WTC11 (cell line): ENCODE results near the gene SLC8A1. TPM values are rescaled to one million over a fixed set of nuclear protein-coding genes. Genes with fewer than 3 reads are reported as not detected.

Experiments
- ATAC-seq: fragments of 200-7000 bp; cut with Tn5 transposase; 2 replicates; pipeline ENCODE4 v1.10.0; 2021; ENCODE audit warnings: mild to moderate bottlenecking, moderate library complexity
- CTCF ChIA-PET: fragments of 300-600 bp; sonication (Branson Sonifier 250); formaldehyde crosslinking; loops from one replicate; lab custom pipeline; 2021; ENCODE audit warnings: antibody characterized with exemption; lab: Charles Lee
- POLR2A ChIA-PET: fragments of 350-600 bp; sonication (Branson Sonifier 250); formaldehyde crosslinking; loops from one replicate; lab custom pipeline; 2021; ENCODE audit warnings: antibody characterized with exemption; lab: Charles Lee
- DNase-seq: peaks from one replicate; pipeline ENCODE4 v3.0.0; 2021; ENCODE audit warnings: low spot score
- H3K27ac Mint-ChIP-seq: 2 replicates; pipeline ENCODE4 v1.8.0; 2021; ENCODE audit warnings: mixed read lengths
- H3K27me3 Mint-ChIP-seq: 2 replicates; pipeline ENCODE4 v1.8.0; 2021; ENCODE audit warnings: low read depth, mild to moderate bottlenecking, moderate library complexity, mixed read lengths
- H3K36me3 Mint-ChIP-seq: 2 replicates; pipeline ENCODE4 v1.8.0; 2021; ENCODE audit warnings: mixed read lengths
- H3K4me1 Mint-ChIP-seq: 2 replicates; pipeline ENCODE4 v1.8.0; 2022; ENCODE audit warnings: mixed read lengths
- H3K4me3 Mint-ChIP-seq: 2 replicates; pipeline ENCODE4 v1.8.0; 2021; ENCODE audit warnings: mild to moderate bottlenecking, moderate library complexity, mixed read lengths
- H3K9me3 Mint-ChIP-seq: 2 replicates; pipeline ENCODE4 v1.8.0; 2021; ENCODE audit warnings: mixed read lengths
- CBFB ChIP-seq: sonication (generic); formaldehyde crosslinking; IDR thresholded peaks from 2 replicates; pipeline ENCODE4 v1.8.1; 2022; ENCODE audit warnings: mild to moderate bottlenecking, low read depth, missing genetic modification reagents
- CREB1 ChIP-seq: sonication (generic); formaldehyde crosslinking; IDR thresholded peaks from 2 replicates; pipeline ENCODE4 v1.8.0; 2023; ENCODE audit warnings: mild to moderate bottlenecking, missing genetic modification reagents
- FOXP1 ChIP-seq: sonication (generic); formaldehyde crosslinking; IDR thresholded peaks from 2 replicates; pipeline ENCODE4 v1.8.0; 2022; ENCODE audit warnings: missing genetic modification reagents, mild to moderate bottlenecking, moderate library complexity, borderline replicate concordance
- IRF2 ChIP-seq: sonication (generic); formaldehyde crosslinking; IDR thresholded peaks from 2 replicates; pipeline ENCODE4 v1.8.0; 2022; ENCODE audit warnings: low read depth, missing genetic modification reagents, borderline replicate concordance
- KAT7 ChIP-seq: sonication (generic); formaldehyde crosslinking; IDR thresholded peaks from 2 replicates; pipeline ENCODE4 v1.8.1; 2023; ENCODE audit warnings: missing genetic modification reagents, mild to moderate bottlenecking, borderline replicate concordance
- MYBL2 ChIP-seq: sonication (generic); formaldehyde crosslinking; IDR thresholded peaks from 2 replicates; pipeline ENCODE4 v1.8.1; 2023; ENCODE audit warnings: mild to moderate bottlenecking, moderate library complexity, missing genetic modification reagents
- NFATC4 ChIP-seq: fragments of 250-450 bp; sonication (Bioruptor Pico); IDR thresholded peaks from 2 replicates; pipeline ENCODE4 v1.9.0; 2021; ENCODE audit warnings: mild to moderate bottlenecking
- NR3C1 ChIP-seq: sonication (generic); formaldehyde crosslinking; conservative IDR thresholded peaks from 2 replicates; pipeline ENCODE4 v1.8.1; 2023; ENCODE audit warnings: low read depth, mild to moderate bottlenecking, missing genetic modification reagents
- PRRX2 ChIP-seq: fragments of 250-450 bp; sonication (Bioruptor Pico); IDR thresholded peaks from 2 replicates; pipeline ENCODE4 v1.8.0; 2021; ENCODE audit warnings: mild to moderate bottlenecking
- SMAD3 ChIP-seq: sonication (generic); formaldehyde crosslinking; IDR thresholded peaks from 2 replicates; pipeline ENCODE4 v1.8.0; 2022; ENCODE audit warnings: missing genetic modification reagents, mild to moderate bottlenecking, borderline replicate concordance
- SOX15 ChIP-seq: fragments of 250-450 bp; sonication (Bioruptor Pico); IDR thresholded peaks from 2 replicates; pipeline ENCODE4 v1.9.0; 2021; ENCODE audit warnings: mild to moderate bottlenecking
- TEAD1 ChIP-seq: sonication (generic); formaldehyde crosslinking; IDR thresholded peaks from 2 replicates; pipeline ENCODE4 v1.8.0; 2022; ENCODE audit warnings: mild to moderate bottlenecking, missing genetic modification reagents
- total RNA-seq: library from RNA; stranded (reverse); gene quantifications from 3 replicates; pipeline ENCODE4 v1.2.3, GENCODE V29; 2021
- TF ChIP-seq, protein P1 (sequence below): sonication (generic); formaldehyde crosslinking; IDR thresholded peaks from 2 replicates; pipeline ENCODE4 v1.8.1; 2022; ENCODE audit warnings: low read depth, missing genetic modification reagents, borderline replicate concordance
- TF ChIP-seq, protein P2 (sequence below): sonication (generic); formaldehyde crosslinking; IDR thresholded peaks from 2 replicates; pipeline ENCODE4 v1.8.0; 2022; ENCODE audit warnings: mild to moderate bottlenecking, missing genetic modification reagents
- TF ChIP-seq, protein P3 (sequence below): sonication (generic); formaldehyde crosslinking; IDR thresholded peaks from 2 replicates; pipeline ENCODE4 v1.8.1; 2023; ENCODE audit warnings: mild to moderate bottlenecking, moderate library complexity, missing genetic modification reagents
- TF ChIP-seq, protein P4 (sequence below): sonication (generic); formaldehyde crosslinking; IDR thresholded peaks from 2 replicates; pipeline ENCODE4 v1.8.1; 2023; ENCODE audit warnings: mild to moderate bottlenecking, missing genetic modification reagents, moderate library complexity
- TF ChIP-seq, protein P5 (sequence below): sonication (generic); formaldehyde crosslinking; IDR thresholded peaks from 2 replicates; pipeline ENCODE4 v1.8.0; 2023; ENCODE audit warnings: mild to moderate bottlenecking, missing genetic modification reagents
- TF ChIP-seq, protein P6 (sequence below): sonication (generic); formaldehyde crosslinking; IDR thresholded peaks from 2 replicates; pipeline ENCODE4 v1.8.1; 2023; ENCODE audit warnings: mild to moderate bottlenecking, missing genetic modification reagents, borderline replicate concordance

The SLC8A1 gene
- total RNA-seq, 1 experiment from 2014 or later, result 2.6 TPM

DNA sequence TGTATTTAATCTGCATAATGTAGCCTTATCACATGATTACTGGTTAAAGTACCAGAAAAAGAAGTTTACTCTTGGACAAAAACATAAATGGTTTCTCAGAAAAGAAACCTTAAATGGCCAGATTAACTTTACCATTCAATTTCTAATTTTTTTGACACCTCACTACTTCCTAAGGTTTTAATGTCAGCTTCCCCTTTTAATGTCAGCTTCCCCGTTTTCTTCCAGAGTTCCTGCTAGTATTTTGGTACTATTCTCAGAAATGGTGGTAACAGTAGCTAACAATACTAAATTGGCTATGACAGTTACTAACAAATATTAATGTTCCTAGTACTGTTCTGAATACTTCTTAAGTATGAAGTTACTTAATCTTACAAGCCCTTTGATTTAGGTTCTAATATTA, 22.4 kb upstream of the SLC8A1 start:
- ATAC-seq, result no peak
- Mint-ChIP-seq H3K27me3 (no peaks in the 10 kb centered on the region), H3K27ac (no peak overlapping the region), H3K36me3 (no peaks in the 10 kb centered on the region), H3K4me3 (no peak overlapping the region), H3K9me3 (no peaks in the 10 kb centered on the region), H3K4me1 (no peaks in the 10 kb centered on the region)
- TF ChIP-seq, protein P1, sequence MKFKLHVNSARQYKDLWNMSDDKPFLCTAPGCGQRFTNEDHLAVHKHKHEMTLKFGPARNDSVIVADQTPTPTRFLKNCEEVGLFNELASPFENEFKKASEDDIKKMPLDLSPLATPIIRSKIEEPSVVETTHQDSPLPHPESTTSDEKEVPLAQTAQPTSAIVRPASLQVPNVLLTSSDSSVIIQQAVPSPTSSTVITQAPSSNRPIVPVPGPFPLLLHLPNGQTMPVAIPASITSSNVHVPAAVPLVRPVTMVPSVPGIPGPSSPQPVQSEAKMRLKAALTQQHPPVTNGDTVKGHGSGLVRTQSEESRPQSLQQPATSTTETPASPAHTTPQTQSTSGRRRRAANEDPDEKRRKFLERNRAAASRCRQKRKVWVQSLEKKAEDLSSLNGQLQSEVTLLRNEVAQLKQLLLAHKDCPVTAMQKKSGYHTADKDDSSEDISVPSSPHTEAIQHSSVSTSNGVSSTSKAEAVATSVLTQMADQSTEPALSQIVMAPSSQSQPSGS (CRISPR knock-in tag), result no peak
- TF ChIP-seq, protein P2, sequence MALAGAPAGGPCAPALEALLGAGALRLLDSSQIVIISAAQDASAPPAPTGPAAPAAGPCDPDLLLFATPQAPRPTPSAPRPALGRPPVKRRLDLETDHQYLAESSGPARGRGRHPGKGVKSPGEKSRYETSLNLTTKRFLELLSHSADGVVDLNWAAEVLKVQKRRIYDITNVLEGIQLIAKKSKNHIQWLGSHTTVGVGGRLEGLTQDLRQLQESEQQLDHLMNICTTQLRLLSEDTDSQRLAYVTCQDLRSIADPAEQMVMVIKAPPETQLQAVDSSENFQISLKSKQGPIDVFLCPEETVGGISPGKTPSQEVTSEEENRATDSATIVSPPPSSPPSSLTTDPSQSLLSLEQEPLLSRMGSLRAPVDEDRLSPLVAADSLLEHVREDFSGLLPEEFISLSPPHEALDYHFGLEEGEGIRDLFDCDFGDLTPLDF (CRISPR knock-in tag), result no peak
- TF ChIP-seq TEAD1, result no peak
- TF ChIP-seq, protein P3, sequence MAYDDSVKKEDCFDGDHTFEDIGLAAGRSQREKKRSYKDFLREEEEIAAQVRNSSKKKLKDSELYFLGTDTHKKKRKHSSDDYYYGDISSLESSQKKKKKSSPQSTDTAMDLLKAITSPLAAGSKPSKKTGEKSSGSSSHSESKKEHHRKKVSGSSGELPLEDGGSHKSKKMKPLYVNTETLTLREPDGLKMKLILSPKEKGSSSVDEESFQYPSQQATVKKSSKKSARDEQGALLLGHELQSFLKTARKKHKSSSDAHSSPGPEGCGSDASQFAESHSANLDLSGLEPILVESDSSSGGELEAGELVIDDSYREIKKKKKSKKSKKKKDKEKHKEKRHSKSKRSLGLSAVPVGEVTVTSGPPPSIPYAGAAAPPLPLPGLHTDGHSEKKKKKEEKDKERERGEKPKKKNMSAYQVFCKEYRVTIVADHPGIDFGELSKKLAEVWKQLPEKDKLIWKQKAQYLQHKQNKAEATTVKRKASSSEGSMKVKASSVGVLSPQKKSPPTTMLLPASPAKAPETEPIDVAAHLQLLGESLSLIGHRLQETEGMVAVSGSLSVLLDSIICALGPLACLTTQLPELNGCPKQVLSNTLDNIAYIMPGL (CRISPR knock-in tag), result no peak
- TF ChIP-seq NFATC4 (CRISPR knock-in tag), result no peak
- TF ChIP-seq NR3C1, result no peak
- TF ChIP-seq, protein P4, sequence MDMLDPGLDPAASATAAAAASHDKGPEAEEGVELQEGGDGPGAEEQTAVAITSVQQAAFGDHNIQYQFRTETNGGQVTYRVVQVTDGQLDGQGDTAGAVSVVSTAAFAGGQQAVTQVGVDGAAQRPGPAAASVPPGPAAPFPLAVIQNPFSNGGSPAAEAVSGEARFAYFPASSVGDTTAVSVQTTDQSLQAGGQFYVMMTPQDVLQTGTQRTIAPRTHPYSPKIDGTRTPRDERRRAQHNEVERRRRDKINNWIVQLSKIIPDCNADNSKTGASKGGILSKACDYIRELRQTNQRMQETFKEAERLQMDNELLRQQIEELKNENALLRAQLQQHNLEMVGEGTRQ (CRISPR knock-in tag), result no peak
- TF ChIP-seq MYBL2 (CRISPR knock-in tag), result no peak
- TF ChIP-seq CBFB, result no peak
- TF ChIP-seq KAT7 (CRISPR knock-in tag), result no peak
- TF ChIP-seq SMAD3 (CRISPR knock-in tag), result no peak
- TF ChIP-seq, protein P5, sequence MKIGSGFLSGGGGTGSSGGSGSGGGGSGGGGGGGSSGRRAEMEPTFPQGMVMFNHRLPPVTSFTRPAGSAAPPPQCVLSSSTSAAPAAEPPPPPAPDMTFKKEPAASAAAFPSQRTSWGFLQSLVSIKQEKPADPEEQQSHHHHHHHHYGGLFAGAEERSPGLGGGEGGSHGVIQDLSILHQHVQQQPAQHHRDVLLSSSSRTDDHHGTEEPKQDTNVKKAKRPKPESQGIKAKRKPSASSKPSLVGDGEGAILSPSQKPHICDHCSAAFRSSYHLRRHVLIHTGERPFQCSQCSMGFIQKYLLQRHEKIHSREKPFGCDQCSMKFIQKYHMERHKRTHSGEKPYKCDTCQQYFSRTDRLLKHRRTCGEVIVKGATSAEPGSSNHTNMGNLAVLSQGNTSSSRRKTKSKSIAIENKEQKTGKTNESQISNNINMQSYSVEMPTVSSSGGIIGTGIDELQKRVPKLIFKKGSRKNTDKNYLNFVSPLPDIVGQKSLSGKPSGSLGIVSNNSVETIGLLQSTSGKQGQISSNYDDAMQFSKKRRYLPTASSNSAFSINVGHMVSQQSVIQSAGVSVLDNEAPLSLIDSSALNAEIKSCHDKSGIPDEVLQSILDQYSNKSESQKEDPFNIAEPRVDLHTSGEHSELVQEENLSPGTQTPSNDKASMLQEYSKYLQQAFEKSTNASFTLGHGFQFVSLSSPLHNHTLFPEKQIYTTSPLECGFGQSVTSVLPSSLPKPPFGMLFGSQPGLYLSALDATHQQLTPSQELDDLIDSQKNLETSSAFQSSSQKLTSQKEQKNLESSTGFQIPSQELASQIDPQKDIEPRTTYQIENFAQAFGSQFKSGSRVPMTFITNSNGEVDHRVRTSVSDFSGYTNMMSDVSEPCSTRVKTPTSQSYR, result no peak
- TF ChIP-seq FOXP1 (CRISPR knock-in tag), result no peak
- TF ChIP-seq IRF2 (CRISPR knock-in tag), result no peak
- TF ChIP-seq, protein P6, sequence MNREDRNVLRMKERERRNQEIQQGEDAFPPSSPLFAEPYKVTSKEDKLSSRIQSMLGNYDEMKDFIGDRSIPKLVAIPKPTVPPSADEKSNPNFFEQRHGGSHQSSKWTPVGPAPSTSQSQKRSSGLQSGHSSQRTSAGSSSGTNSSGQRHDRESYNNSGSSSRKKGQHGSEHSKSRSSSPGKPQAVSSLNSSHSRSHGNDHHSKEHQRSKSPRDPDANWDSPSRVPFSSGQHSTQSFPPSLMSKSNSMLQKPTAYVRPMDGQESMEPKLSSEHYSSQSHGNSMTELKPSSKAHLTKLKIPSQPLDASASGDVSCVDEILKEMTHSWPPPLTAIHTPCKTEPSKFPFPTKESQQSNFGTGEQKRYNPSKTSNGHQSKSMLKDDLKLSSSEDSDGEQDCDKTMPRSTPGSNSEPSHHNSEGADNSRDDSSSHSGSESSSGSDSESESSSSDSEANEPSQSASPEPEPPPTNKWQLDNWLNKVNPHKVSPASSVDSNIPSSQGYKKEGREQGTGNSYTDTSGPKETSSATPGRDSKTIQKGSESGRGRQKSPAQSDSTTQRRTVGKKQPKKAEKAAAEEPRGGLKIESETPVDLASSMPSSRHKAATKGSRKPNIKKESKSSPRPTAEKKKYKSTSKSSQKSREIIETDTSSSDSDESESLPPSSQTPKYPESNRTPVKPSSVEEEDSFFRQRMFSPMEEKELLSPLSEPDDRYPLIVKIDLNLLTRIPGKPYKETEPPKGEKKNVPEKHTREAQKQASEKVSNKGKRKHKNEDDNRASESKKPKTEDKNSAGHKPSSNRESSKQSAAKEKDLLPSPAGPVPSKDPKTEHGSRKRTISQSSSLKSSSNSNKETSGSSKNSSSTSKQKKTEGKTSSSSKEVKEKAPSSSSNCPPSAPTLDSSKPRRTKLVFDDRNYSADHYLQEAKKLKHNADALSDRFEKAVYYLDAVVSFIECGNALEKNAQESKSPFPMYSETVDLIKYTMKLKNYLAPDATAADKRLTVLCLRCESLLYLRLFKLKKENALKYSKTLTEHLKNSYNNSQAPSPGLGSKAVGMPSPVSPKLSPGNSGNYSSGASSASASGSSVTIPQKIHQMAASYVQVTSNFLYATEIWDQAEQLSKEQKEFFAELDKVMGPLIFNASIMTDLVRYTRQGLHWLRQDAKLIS (CRISPR knock-in tag), result no peak
- no peak for TF ChIP-seq SOX15 (CRISPR knock-in tag)
- TF ChIP-seq CREB1 (CRISPR knock-in tag), result no peak
- TF ChIP-seq PRRX2 (CRISPR knock-in tag), result no peak
- ChIA-PET CTCF (no interaction called here), POLR2A (no interaction called here)
- DNase-seq, result no peak
